SK-N-MC (cell line): ENCODE measurements around the gene GAD2.

Experiments used
- EZH2 ChIP-seq: fragments of 200-600 bp; sonication (generic); IDR thresholded peaks from one replicate; pipeline ENCODE4 v1.6.1; 2017; ENCODE audit warnings: antibody characterized with exemption
- POLR2AphosphoS5 ChIP-seq: IDR thresholded peaks from 2 replicates; pipeline ENCODE4 v1.6.1; 2012; ENCODE audit warnings: mild to moderate bottlenecking, low read depth, low read length, borderline replicate concordance

DNA sequence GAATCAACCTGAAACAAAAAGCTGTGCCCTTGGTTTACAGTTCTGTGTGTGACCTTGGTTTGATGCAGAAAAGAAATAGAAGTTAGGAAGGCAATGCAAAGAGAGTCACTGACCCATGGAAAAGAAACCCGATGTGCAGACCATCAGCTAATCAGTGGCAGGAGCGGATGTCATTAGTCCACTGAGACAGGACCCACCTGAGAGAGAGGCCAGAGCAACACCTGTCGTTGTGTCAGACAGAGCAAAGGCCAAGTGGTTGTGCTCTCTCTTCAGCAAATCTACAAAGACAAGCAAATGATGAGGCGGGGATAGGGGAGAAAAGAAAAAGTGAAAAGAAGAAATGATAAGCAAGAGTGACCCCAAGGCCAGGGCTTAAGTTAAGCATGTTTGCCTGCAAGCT lies 8.7 kb downstream of the GAD2 start:
- no peak for TF ChIP-seq EZH2
- no peak for TF ChIP-seq POLR2AphosphoS5
